Neural crest cell (in vitro differentiated cells): ENCODE data around the gene ATF7. TPM values are rescaled to one million over a fixed set of nuclear protein-coding genes. Genes with fewer than 3 reads are reported as not detected.
A peak's percentile ranks its signal among the peaks of the same experiment; 100 is the strongest.
"Not testable (repeated sequence)": the region's sequence is repeated elsewhere in the genome, so short reads cannot be mapped to it uniquely, and the experiment has no call there.

Experiments used
- DNase-seq: peaks from one replicate; pipeline ENCODE4 v3.0.0; 2021; ENCODE audit warnings: low read depth, mixed read lengths, low spot score
- H3K27ac Mint-ChIP-seq: one replicate; pipeline ENCODE4 v1.8.0; 2021; ENCODE audit warnings: mild to moderate bottlenecking, mixed read lengths; ENCODE audit not compliant: unreplicated experiment
- H3K27me3 Mint-ChIP-seq: 2 replicates; pipeline ENCODE4 v1.8.0; 2021; ENCODE audit warnings: low read depth, mild to moderate bottlenecking, mixed read lengths
- H3K36me3 Mint-ChIP-seq: 2 replicates; pipeline ENCODE4 v1.8.0; 2021; ENCODE audit warnings: low read depth, mild to moderate bottlenecking, mixed read lengths
- H3K4me1 Mint-ChIP-seq: 2 replicates; pipeline ENCODE4 v1.8.0; 2021; ENCODE audit warnings: mixed read lengths
- H3K4me3 Mint-ChIP-seq: one replicate; pipeline ENCODE4 v1.8.0; 2021; ENCODE audit warnings: mild to moderate bottlenecking, mixed read lengths
- H3K9me3 Mint-ChIP-seq: 2 replicates; pipeline ENCODE4 v1.8.0; 2021; ENCODE audit warnings: mixed read lengths
- CTCF ChIP-seq: fragments of 200-600 bp; sonication (generic); conservative IDR thresholded peaks from 2 replicates; pipeline ENCODE4 v1.5.0; 2021; ENCODE audit warnings: antibody characterized with exemption, mild to moderate bottlenecking
- total RNA-seq: library from RNA; stranded (reverse); gene quantifications from 2 replicates; pipeline ENCODE4 v1.2.1, GENCODE V29; 2021

ATF7 gene
- total RNA-seq, 1 donor from 2014 or later: 32.5 TPM

- DNase-seq: no peak
- Mint-ChIP-seq H3K4me3 (no peak overlapping the region), H3K36me3 (peaks cover 2% of the 10 kb centered on the region), H3K9me3 (no peaks in the 10 kb centered on the region), H3K27ac (no peak overlapping the region), H3K4me1 (peaks cover 5% of the 10 kb centered on the region), H3K27me3 (no peaks in the 10 kb centered on the region)
- TF ChIP-seq CTCF: no peak
These were observed 65.8 kb downstream of the ATF7 start for GRCh38 chr12:53560351-53560750.

- DNase-seq: no peak
- TF ChIP-seq CTCF: no peak
- no peaks in the 10 kb centered on the region for H3K27me3 Mint-ChIP-seq
- peaks cover 2% of the 10 kb centered on the region for H3K36me3 Mint-ChIP-seq
- no peak overlapping the region for H3K4me3 Mint-ChIP-seq
- no peaks in the 10 kb centered on the region for H3K9me3 Mint-ChIP-seq
- H3K4me1 Mint-ChIP-seq: peaks cover 5% of the 10 kb centered on the region
- H3K27ac Mint-ChIP-seq: no peak overlapping the region
These were observed 67.6 kb downstream of the ATF7 start for GRCh38 chr12:53558631-53559030.

- DNase-seq: no peak
- Mint-ChIP-seq H3K9me3 (no peaks in the 10 kb centered on the region), H3K27me3 (no peaks in the 10 kb centered on the region), H3K27ac (peak overlapping the region; percentile 39), H3K36me3 (peaks cover 10% of the 10 kb centered on the region), H3K4me3 (no peak overlapping the region), H3K4me1 (peaks cover 13% of the 10 kb centered on the region)
- no peak for TF ChIP-seq CTCF
These were observed 73.5 kb downstream of the ATF7 start for GRCh38 chr12:53552361-53553327.

GRCh38 chr12:53551889-53552291, 74.3 kb downstream of the ATF7 start:
- DNase-seq: no peak
- H3K27ac Mint-ChIP-seq: no peak overlapping the region

GRCh38 chr12:53550595-53550994, 75.6 kb downstream of the ATF7 start:
- Mint-ChIP-seq H3K27me3 (no peaks in the 10 kb centered on the region), H3K36me3 (peaks cover 10% of the 10 kb centered on the region), H3K4me3 (no peak overlapping the region), H3K27ac (no peak overlapping the region), H3K4me1 (peaks cover 13% of the 10 kb centered on the region), H3K9me3 (no peaks in the 10 kb centered on the region)
- no peak for DNase-seq
- no peak for TF ChIP-seq CTCF

More at GRCh38 chr12:53551889-53552291, 74.3 kb downstream of the ATF7 start:
- peaks cover 10% of the 10 kb centered on the region for H3K36me3 Mint-ChIP-seq
- no peaks in the 10 kb centered on the region for H3K9me3 Mint-ChIP-seq
- no peak overlapping the region for H3K4me3 Mint-ChIP-seq
- TF ChIP-seq CTCF: no peak
- H3K4me1 Mint-ChIP-seq: peaks cover 13% of the 10 kb centered on the region
- no peaks in the 10 kb centered on the region for H3K27me3 Mint-ChIP-seq

GRCh38 chr12:53550131-53550530, 76.1 kb downstream of the ATF7 start:
- H3K4me1 Mint-ChIP-seq: peaks cover 13% of the 10 kb centered on the region
- H3K27ac Mint-ChIP-seq, DNase-seq, H3K27me3 Mint-ChIP-seq, H3K36me3 Mint-ChIP-seq, H3K9me3 Mint-ChIP-seq, H3K4me3 Mint-ChIP-seq: not testable (repeated sequence)

GRCh38 chr12:53548354-53548753, 77.8 kb downstream of the ATF7 start:
- not testable (repeated sequence) for H3K27ac Mint-ChIP-seq, H3K4me3 Mint-ChIP-seq, H3K36me3 Mint-ChIP-seq, H3K9me3 Mint-ChIP-seq, DNase-seq, H3K27me3 Mint-ChIP-seq
- H3K4me1 Mint-ChIP-seq: peaks cover 21% of the 10 kb centered on the region
